Dendritic cell treated with granulocyte-macrophage colony-stimulating factor and Interleukin-4, amounts not matched to agents 40 ng/mL and 50 ng/mL, for 4 days (primary cell): ENCODE results near the gene ARHGAP26.

Source experiments
- H3K27ac Mint-ChIP-seq: one replicate; pipeline ENCODE4 v1.8.0; 2022; ENCODE audit warnings: mild to moderate bottlenecking, mixed read lengths
- H3K27me3 Mint-ChIP-seq: one replicate; pipeline ENCODE4 v1.8.0; 2022; ENCODE audit warnings: mild to moderate bottlenecking, mixed read lengths
- H3K36me3 Mint-ChIP-seq: one replicate; pipeline ENCODE4 v1.8.0; 2022; ENCODE audit warnings: low read depth, mixed read lengths
- H3K4me1 Mint-ChIP-seq: one replicate; pipeline ENCODE4 v1.8.0; 2022; ENCODE audit warnings: low read depth, mixed read lengths
- H3K4me3 Mint-ChIP-seq: one replicate; pipeline ENCODE4 v1.8.0; 2022; ENCODE audit warnings: mild to moderate bottlenecking, moderate library complexity, mixed read lengths
- H3K9me3 Mint-ChIP-seq: one replicate; pipeline ENCODE4 v1.8.0; 2022; ENCODE audit warnings: mixed read lengths
- intact Hi-C: fragments of 100-400 bp; cut with micrococcal nuclease; formaldehyde crosslinking; loops from one replicate; pipeline ENCODE4 v1.15.0; 2022

The ARHGAP26 gene

GRCh38 chr5:142906863-142907671, 136.9 kb downstream of the ARHGAP26 start:
- no peak overlapping the region for H3K27ac Mint-ChIP-seq
- intact Hi-C loops: no loop called here
- no peaks in the 10 kb centered on the region for H3K9me3 Mint-ChIP-seq
- H3K4me3 Mint-ChIP-seq: no peak overlapping the region
- peaks cover 99% of the 10 kb centered on the region for H3K36me3 Mint-ChIP-seq
- H3K4me1 Mint-ChIP-seq: peaks cover 9% of the 10 kb centered on the region
- H3K27me3 Mint-ChIP-seq: no peaks in the 10 kb centered on the region

- intact Hi-C loops: no loop called here
- Mint-ChIP-seq H3K27me3 (no peaks in the 10 kb centered on the region), H3K36me3 (peaks cover 99% of the 10 kb centered on the region), H3K4me3 (no peak overlapping the region), H3K4me1 (no peaks in the 10 kb centered on the region), H3K27ac (no peak overlapping the region), H3K9me3 (no peaks in the 10 kb centered on the region)
These were observed 138.5 kb downstream of the ARHGAP26 start for GRCh38 chr5:142908659-142909058.

GRCh38 chr5:142910128-142910527, 140.0 kb downstream of the ARHGAP26 start:
- H3K4me3 Mint-ChIP-seq: no peak overlapping the region
- H3K27ac Mint-ChIP-seq: no peak overlapping the region
- intact Hi-C loops: no loop called here
- H3K9me3 Mint-ChIP-seq: no peaks in the 10 kb centered on the region
- H3K4me1 Mint-ChIP-seq: no peaks in the 10 kb centered on the region
- peaks cover 99% of the 10 kb centered on the region for H3K36me3 Mint-ChIP-seq
- H3K27me3 Mint-ChIP-seq: no peaks in the 10 kb centered on the region

GRCh38 chr5:142911170-142911569, 141.0 kb downstream of the ARHGAP26 start:
- Mint-ChIP-seq H3K27ac (no peak overlapping the region), H3K36me3 (peaks cover 100% of the 10 kb centered on the region), H3K4me1 (peaks cover 6% of the 10 kb centered on the region), H3K9me3 (no peaks in the 10 kb centered on the region), H3K27me3 (no peaks in the 10 kb centered on the region), H3K4me3 (no peak overlapping the region)
- intact Hi-C loops: no loop called here

- H3K9me3 Mint-ChIP-seq: no peaks in the 10 kb centered on the region
- H3K27me3 Mint-ChIP-seq: no peaks in the 10 kb centered on the region
- peaks cover 11% of the 10 kb centered on the region for H3K4me1 Mint-ChIP-seq
- peaks cover 100% of the 10 kb centered on the region for H3K36me3 Mint-ChIP-seq
- intact Hi-C loops: no loop called here
- no peak overlapping the region for H3K4me3 Mint-ChIP-seq
- no peak overlapping the region for H3K27ac Mint-ChIP-seq
These were observed 141.6 kb downstream of the ARHGAP26 start for GRCh38 chr5:142911775-142912174.

GRCh38 chr5:142913728-142914338, 143.7 kb downstream of the ARHGAP26 start:
- H3K9me3 Mint-ChIP-seq: no peaks in the 10 kb centered on the region
- H3K27me3 Mint-ChIP-seq: no peaks in the 10 kb centered on the region
- peaks cover 11% of the 10 kb centered on the region for H3K4me1 Mint-ChIP-seq
- H3K4me3 Mint-ChIP-seq: no peak overlapping the region
- intact Hi-C loops: no loop called here
- no peak overlapping the region for H3K27ac Mint-ChIP-seq
- peaks cover 100% of the 10 kb centered on the region for H3K36me3 Mint-ChIP-seq

GRCh38 chr5:142915038-142915437, 144.9 kb downstream of the ARHGAP26 start:
- Mint-ChIP-seq H3K36me3 (peaks cover 96% of the 10 kb centered on the region), H3K4me1 (peaks cover 11% of the 10 kb centered on the region), H3K27ac (no peak overlapping the region), H3K27me3 (no peaks in the 10 kb centered on the region), H3K9me3 (no peaks in the 10 kb centered on the region), H3K4me3 (no peak overlapping the region)
- intact Hi-C loops: no loop called here

GRCh38 chr5:142915813-142916424, 145.7 kb downstream of the ARHGAP26 start:
- H3K36me3 Mint-ChIP-seq: peaks cover 88% of the 10 kb centered on the region
- intact Hi-C loops: no loop called here
- peaks cover 11% of the 10 kb centered on the region for H3K4me1 Mint-ChIP-seq
- no peak overlapping the region for H3K27ac Mint-ChIP-seq
- no peak overlapping the region for H3K4me3 Mint-ChIP-seq
- H3K27me3 Mint-ChIP-seq: no peaks in the 10 kb centered on the region
- H3K9me3 Mint-ChIP-seq: no peaks in the 10 kb centered on the region

- Mint-ChIP-seq H3K4me1 (peaks cover 20% of the 10 kb centered on the region), H3K4me3 (no peak overlapping the region), H3K27me3 (no peaks in the 10 kb centered on the region), H3K9me3 (no peaks in the 10 kb centered on the region), H3K36me3 (peaks cover 72% of the 10 kb centered on the region), H3K27ac (no peak overlapping the region)
- intact Hi-C loops: no loop called here
These were observed 148.9 kb downstream of the ARHGAP26 start for GRCh38 chr5:142918959-142919635.

- intact Hi-C loops: loop anchor here (5.0 to 10.0 kb wide), 2 partner anchors 474 to 906 kb away; no protein-coding TSS in a partner anchor
- Mint-ChIP-seq H3K4me3 (no peak overlapping the region), H3K27me3 (no peaks in the 10 kb centered on the region), H3K36me3 (peaks cover 67% of the 10 kb centered on the region), H3K27ac (no peak overlapping the region), H3K9me3 (no peaks in the 10 kb centered on the region), H3K4me1 (peaks cover 33% of the 10 kb centered on the region)
These were observed 150.9 kb downstream of the ARHGAP26 start for GRCh38 chr5:142920849-142921612.

- Mint-ChIP-seq H3K4me1 (peaks cover 37% of the 10 kb centered on the region), H3K36me3 (peaks cover 64% of the 10 kb centered on the region), H3K27ac (no peak overlapping the region), H3K4me3 (no peak overlapping the region), H3K9me3 (no peaks in the 10 kb centered on the region), H3K27me3 (no peaks in the 10 kb centered on the region)
- intact Hi-C loops: loop anchor here (5.0 to 10.0 kb wide), 2 partner anchors 472 to 905 kb away; no protein-coding TSS in a partner anchor
These were observed 152.2 kb downstream of the ARHGAP26 start for GRCh38 chr5:142922223-142922952.

GRCh38 chr5:142924135-142924883, 154.1 kb downstream of the ARHGAP26 start:
- intact Hi-C loops: loop anchor here (5.0 to 10.0 kb wide), 2 partner anchors 470 to 903 kb away; no protein-coding TSS in a partner anchor
- Mint-ChIP-seq H3K4me1 (peaks cover 45% of the 10 kb centered on the region), H3K9me3 (no peaks in the 10 kb centered on the region), H3K4me3 (no peak overlapping the region), H3K27me3 (no peaks in the 10 kb centered on the region), H3K36me3 (peaks cover 52% of the 10 kb centered on the region), H3K27ac (no peak overlapping the region)
